Measurements from ENCODE around the gene TOP1.

TOP1 gene

DNA sequence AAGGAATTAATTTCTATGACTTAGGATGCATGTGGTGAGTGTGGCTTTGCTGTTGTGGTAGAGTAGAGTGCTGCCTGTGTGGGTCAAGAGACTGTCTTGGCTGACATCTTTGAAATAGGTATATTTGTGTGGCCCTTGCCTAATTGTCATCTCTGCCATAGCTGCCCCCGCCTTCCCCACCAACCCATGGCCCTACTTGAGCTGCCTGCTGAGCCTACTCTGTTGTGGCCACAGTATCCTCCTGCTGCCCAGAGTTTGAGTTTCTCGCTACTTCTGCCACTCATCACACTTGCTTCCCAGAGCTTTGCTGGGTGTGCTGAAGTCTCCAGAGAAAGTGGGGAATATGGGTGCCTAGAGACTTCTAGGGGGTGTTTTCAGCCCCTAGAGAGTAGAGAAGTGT lies 116.7 kb downstream of the TOP1 start:
- no peak for DNase-seq

DNA sequence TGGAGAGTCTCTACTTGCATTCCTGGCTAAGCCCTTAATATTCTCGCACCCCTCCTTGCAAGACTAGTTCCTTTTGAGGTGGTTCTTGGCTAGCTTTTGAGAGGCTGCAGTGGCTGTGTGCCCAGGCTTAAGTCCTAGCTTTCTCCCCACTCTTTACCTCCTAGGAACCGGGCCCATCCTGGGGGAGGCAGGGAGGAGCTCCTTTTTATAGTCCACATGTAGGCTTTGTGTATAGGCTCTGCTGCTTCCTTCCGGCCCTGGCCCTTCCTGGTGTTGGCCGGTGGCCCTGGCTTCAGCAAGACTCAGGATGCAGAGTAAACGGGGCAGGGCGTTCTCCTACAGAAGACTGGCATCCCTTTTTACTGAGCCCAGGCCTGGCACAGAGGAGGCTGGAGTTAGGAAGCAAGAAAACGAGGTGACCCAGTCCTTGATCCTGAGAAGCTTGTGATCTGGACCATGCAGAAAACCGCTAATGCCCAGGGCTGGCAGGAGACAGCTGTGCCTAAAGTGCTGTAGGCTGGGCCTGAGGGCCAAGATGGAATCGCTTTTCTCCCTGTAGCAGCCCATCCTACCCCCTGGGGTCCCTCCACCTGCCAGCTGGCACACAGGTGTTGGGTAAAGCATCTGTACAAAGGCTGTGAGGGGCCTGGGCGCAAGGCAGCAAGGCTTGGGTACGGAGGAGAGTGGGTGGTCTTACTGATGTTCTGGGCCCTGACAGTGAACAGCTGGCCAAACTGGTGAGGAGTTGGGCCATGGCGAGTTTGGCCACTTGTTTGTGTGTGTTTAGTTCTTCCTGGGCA lies 117.4 kb downstream of the TOP1 start:
- DNase-seq = no peak
- TF ChIP-seq POLR2A (IDR thresholded peaks at IDR 0.05; ENCODE audit: low read length) (no peak), GATA1 (IDR thresholded peaks at IDR 0.05; ENCODE audit: low read depth, low read length) (no peak)

More for the DNA sequence above, 116.7 kb downstream of the TOP1 start:
- TF ChIP-seq POLR2A (IDR thresholded peaks at IDR 0.05; ENCODE audit: low read length) (no peak), GATA1 (IDR thresholded peaks at IDR 0.05; ENCODE audit: low read depth, low read length) (no peak)

DNA sequence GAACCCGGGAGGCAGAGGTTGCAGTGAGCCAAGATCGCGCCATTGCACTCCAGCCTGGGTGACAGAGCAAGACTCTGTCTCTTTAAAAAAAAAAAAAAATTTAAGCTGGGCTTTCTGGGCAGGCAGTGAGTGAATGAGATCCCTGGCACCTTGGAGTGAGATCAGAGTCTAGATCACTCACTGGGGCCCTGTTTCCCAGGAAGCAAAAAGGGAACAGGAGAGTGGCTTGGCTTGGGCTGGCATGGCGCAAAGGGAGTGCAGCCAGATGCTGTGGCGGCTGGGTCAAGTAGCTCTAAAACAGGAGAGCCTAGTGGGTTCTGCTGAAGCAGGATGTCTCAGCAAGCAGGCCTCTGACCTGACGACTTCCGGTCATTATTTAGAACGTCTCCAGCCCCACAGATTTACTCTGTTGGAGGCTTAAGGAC lies 119.2 kb downstream of the TOP1 start:
- TF ChIP-seq GATA1 (IDR thresholded peaks at IDR 0.05; ENCODE audit: low read depth, low read length) = no peak
- no peak for TF ChIP-seq POLR2A (IDR thresholded peaks at IDR 0.05; ENCODE audit: low read length)
- DNase-seq = no peak

DNA sequence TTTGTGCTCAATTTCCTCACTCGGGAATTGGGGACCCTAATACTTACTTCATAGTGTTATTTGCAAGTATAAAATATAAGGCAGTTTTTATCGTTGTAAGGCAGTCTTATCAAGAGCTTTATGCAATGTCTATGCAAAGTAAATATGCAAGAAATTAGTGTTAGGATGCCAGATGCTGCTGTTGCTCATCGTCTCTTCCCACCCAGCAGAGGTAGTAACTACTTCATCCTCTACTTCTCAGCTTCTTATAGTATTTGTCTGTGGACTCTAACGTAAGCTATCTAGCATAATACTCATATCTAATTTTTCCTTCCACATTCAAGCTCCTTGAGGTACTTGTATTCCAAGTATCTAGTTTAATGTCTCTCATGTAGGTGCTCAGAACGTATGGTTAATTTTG lies 120.3 kb downstream of the TOP1 start:
- TF ChIP-seq GATA1 (IDR thresholded peaks at IDR 0.05; ENCODE audit: low read depth, low read length) (no peak), POLR2A (IDR thresholded peaks at IDR 0.05; ENCODE audit: low read length) (no peak)
- no peak for DNase-seq

DNA sequence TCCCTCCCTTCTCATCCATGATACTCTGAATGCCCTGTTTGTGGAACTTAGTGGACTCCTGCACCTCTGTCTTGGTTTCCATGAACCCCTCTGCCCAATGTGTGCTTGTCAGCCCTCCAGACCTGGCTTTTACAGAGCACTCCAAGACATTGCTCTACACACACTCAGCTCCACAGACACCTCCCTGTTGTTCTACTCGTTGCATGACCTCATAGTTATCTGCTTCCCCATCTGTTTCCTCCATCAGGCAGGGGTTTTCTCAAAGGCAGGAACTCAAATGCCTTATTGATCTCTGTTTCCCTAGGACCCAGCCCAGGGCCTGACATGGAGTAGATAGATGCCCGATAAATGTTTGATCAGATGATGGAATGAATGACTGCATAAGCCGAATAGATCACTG lies 122.0 kb downstream of the TOP1 start:
- no peak for TF ChIP-seq GATA1 (IDR thresholded peaks at IDR 0.05; ENCODE audit: low read depth, low read length)
- no peak for TF ChIP-seq POLR2A (IDR thresholded peaks at IDR 0.05; ENCODE audit: low read length)
- peak; percentile 50 to 73 for DNase-seq

DNA sequence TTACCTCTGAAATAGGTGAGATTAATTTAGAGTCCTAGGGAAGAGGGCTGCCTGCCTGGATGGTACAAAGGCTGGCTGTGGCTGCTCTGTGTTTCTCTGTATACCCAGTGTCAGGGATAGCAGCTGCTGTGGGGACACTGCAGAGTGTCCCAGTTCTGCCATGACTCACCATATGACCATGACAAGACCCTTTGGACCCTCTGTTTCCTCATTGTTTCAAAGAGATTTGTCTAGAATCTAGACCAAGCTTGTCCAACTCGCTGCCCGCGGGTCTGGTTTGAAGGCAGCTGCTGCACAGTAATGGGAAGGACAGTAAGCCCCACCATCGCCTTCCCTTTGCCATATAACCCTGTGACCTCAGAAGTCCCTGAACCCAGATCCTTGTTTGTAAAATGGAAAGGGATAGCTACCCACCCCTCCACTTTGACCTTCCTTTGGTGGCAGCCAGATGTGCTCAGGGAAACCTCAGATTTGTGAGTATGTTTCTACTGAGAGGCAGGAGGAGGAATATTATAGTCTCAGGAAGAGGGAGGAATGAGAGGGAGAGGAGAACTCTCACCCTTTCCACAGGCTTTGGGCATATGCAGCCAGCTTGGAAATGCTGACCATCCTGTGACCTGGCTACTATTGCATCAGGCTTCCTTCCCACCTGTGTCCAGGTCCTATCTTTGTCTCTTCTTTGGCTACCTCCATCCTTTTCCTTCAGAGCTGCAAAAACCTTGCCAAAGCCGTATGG lies 122.7 kb downstream of the TOP1 start:
- no peak for DNase-seq
- TF ChIP-seq POLR2A (IDR thresholded peaks at IDR 0.05; ENCODE audit: low read length) (no peak), GATA1 (IDR thresholded peaks at IDR 0.05; ENCODE audit: low read depth, low read length) (no peak)

DNA sequence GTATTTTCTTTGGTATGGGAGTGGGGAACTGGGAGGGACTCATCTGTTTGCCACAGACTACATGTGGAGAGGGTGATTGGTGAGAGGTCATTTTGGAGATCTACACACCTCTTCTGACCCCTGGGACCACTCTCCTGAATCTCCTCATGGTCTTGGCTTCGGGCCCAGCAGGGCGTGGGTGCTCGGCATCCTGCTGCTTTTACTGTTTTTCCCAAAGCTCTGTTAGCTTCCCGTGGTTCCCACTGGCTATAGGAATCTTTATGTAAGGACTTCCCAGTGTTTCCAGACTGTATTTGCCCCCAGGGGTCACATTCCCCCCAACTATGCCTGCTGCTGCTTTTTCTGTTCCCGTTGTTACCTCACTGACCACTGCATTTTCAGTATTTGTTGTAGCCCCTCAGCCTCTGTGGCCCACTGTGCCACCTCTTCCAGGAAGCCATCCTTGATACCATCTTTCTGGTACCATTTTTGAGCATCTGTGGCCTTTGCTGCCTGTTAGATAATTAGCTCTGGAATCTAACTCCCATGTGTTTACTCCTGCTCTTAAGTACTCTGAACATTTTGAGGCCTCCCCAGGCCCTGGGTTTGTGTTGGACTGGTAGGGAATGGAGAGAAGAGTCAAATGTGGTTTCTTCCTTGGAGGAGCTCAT lies 123.6 kb downstream of the TOP1 start:
- DNase-seq = no peak
- TF ChIP-seq POLR2A (IDR thresholded peaks at IDR 0.05; ENCODE audit: low read length) (no peak), GATA1 (IDR thresholded peaks at IDR 0.05; ENCODE audit: low read depth, low read length) (no peak)

DNA sequence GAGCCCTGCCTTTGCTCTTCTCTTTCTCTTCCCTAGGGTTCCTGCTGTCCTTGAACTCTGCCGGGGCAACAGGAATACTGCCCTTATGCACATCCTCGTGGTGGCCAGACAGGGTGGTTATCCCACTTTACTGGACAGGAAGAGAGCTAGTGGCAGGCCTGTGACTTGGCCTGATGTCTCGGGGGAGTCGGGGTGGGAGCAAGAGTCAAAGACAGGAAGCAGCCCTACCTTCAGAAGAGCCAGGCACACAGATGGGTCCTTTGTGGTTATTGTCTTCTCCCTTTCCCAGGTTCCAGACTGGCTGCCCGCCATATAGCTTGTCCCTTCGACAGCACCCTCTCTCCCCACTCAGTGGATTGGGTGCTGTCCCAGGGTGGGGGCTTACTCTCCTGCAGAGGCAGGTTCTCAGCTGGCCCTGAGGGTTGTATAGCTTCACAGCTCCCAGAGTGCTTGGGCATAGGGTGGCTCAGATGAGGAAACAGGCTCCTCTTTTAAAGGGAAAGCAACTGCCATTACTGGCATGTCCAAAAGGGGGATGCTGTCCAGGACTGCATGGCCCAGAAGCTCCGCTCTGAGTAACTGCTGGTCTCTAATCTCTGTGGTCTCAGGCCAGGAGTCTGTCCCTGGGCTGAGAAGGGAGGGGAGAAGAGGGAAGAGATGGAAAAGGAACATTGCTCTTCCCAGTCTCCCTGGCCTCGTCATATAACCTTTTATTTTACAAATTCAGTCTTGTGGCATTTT lies 126.0 kb downstream of the TOP1 start:
- no peak for TF ChIP-seq POLR2A (IDR thresholded peaks at IDR 0.05; ENCODE audit: low read length)
- no peak for TF ChIP-seq GATA1 (IDR thresholded peaks at IDR 0.05; ENCODE audit: low read depth, low read length)
- DNase-seq = no peak

DNA sequence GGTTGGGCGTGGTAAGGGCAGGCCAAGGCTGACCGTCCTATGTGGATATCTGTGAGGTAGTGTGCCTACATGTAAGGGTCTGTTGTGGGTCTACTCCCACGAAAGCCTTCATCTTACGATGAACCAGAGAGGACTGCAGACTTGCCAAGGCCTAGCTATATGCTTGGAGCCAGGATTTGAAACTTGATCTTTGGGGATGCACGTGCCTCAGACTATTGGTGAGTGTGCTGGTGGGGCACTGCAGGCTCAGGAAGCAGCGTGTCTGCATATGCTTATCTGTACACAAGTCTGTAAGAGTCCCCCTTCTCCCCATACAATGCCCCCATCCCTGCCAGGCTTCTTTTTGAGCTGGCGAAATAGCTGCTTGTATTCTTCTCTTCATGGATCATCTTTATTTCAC lies 126.6 kb downstream of the TOP1 start:
- TF ChIP-seq POLR2A (IDR thresholded peaks at IDR 0.05; ENCODE audit: low read length) (no peak), GATA1 (IDR thresholded peaks at IDR 0.05; ENCODE audit: low read depth, low read length) (no peak)
- no peak for DNase-seq

DNA sequence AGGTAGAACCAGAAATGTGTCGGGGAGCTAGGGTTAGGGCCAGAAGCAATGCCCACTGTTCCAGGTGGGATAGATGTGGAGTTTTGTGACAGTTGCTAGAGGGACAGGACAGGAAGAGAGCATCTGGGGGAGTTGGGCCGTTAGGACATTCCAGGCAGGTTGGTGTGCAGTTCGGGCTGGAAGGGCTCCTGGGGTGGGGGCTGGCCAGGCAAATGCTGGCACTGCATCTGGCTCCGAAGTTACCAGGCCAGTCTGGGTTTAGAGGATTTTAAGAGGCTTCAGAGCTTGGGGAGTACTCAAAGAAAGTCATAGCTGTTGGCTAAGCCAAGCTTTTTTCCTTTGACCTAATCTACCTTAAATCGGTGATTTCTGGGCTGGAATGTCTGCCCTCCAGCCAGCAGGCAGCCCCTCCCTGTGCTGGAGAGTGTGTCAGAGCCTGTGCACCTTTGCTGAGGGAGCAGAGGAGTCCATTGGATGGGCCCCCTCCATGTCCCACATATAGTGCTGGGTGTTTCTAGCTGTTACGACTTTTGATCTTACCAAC lies 129.5 kb downstream of the TOP1 start:
- no peak for DNase-seq
- no peak for TF ChIP-seq GATA1 (IDR thresholded peaks at IDR 0.05; ENCODE audit: low read depth, low read length)
- TF ChIP-seq POLR2A (IDR thresholded peaks at IDR 0.05; ENCODE audit: low read length) = no peak

DNA sequence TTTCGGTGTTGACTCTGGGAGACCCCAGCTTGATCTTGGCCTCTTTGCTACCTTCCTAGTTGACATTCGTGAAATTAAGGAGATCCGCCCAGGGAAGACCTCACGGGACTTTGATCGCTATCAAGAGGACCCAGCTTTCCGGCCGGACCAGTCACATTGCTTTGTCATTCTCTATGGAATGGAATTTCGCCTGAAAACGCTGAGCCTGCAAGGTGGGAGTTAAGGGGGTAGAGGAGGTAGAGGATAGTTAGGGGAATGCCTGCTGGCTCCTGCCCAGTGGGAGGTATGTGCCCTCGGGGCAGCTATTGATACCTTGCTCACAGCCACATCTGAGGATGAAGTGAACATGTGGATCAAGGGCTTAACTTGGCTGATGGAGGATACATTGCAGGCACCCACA lies 130.9 kb downstream of the TOP1 start:
- no peak for DNase-seq
- TF ChIP-seq GATA1 (IDR thresholded peaks at IDR 0.05; ENCODE audit: low read depth, low read length) = no peak
- no peak for TF ChIP-seq POLR2A (IDR thresholded peaks at IDR 0.05; ENCODE audit: low read length)

DNA sequence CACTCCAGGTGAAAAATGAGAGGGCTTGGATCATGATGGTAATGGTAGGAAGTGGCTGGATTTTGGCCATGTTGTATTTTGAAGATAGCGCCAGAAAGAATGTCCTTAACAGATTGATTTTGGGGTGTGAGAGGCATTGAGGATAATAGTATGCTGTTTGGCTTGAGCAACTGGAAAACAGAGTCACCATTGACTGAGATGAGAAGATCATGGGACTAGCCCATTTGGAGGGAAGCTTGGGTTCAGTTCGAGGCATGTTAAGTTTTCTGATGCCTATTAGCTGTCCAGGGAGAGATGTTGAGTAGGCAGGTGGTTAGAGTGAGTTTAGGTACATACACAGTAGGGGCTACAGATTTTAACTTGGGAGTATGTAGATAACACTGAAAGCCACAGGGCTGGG lies 132.1 kb downstream of the TOP1 start:
- no peak for DNase-seq
- TF ChIP-seq GATA1 (IDR thresholded peaks at IDR 0.05; ENCODE audit: low read depth, low read length) (no peak), POLR2A (IDR thresholded peaks at IDR 0.05; ENCODE audit: low read length) (no peak)

DNA sequence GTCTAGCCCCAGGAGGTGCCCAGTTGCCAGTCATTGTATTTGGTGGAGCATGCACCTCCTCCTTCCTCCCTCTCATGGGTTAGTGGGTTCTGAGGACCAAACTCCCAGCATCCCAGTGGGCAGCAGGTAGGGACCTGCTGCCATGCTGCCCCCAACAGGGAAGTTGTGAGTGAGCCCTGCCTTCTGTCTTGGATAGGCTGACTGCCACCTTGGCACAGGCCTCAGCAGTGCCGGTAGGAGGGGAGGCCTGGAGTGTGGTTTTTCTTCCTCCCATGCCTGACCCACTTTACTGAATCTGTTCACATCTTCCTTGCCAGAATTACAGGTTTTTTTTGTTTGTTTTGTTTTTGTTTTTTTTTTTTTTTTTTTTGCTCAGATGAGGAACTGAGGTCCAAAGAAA lies 133.3 kb downstream of the TOP1 start:
- no peak for DNase-seq
- TF ChIP-seq GATA1 (IDR thresholded peaks at IDR 0.05; ENCODE audit: low read depth, low read length) (no peak), POLR2A (IDR thresholded peaks at IDR 0.05; ENCODE audit: low read length) (no peak)
